HepG2 (cell line): ENCODE data around the gene DPCD. TPM values are rescaled to one million over a fixed set of nuclear protein-coding genes. Genes with fewer than 3 reads are reported as not detected.
A peak's percentile ranks its signal among the peaks of the same experiment; 100 is the strongest.

Source experiments
- ATAC-seq: fragments of 200-7000 bp; cut with Tn5 transposase; 3 replicates; pipeline ENCODE4 v1.9.1; 2020; ENCODE audit warnings: mild to moderate bottlenecking, moderate library complexity
- BruUV-seq: library from RNA; stranded (reverse); fragments of 400-500 nt; replicated peaks from 2 replicates; lab custom pipeline; 2021; lab: Mats Ljungman, UMichigan
- CTCF ChIA-PET: fragments of 300-600 bp; formaldehyde crosslinking; extraction: SDS; loops from one replicate; lab custom pipeline; 2021; ENCODE audit warnings: low total read pairs, inconsistent platforms, low intra/inter-chr PET ratio; lab: Yijun Ruan, JAX
- POLR2A ChIA-PET: fragments of 350-600 bp; sonication (Branson Sonifier 250); formaldehyde crosslinking; loops from one replicate; lab custom pipeline; 2020; ENCODE audit warnings: antibody characterized with exemption, inconsistent platforms; lab: Yijun Ruan, JAX
- DNase-seq: peaks from one replicate; pipeline ENCODE4 v3.0.0-alpha.2; 2015; ENCODE audit warnings: low spot score
- FAIRE-seq: peaks from 3 replicates; lab custom pipeline; 2011; peaks lifted over from hg19 to GRCh38; lab: Jason Lieb, UNC
- H2AFZ ChIP-seq: one replicate; pipeline ENCODE4 v1.6.1; 2011; ENCODE audit warnings: low read length, inconsistent platforms
- H3K27ac ChIP-seq: fragments of 300-600 bp; 3 replicates; pipeline ENCODE4 v1.8.0; 2011; ENCODE audit warnings: mixed run types, mild to moderate bottlenecking, mixed read lengths, low read length, inconsistent platforms; ENCODE audit not compliant: insufficient read depth; ENCODE audit errors: extremely low read length
- H3K27me3 ChIP-seq, 2 experiments: fragments of 200-600 bp in 1 of 2; 2 replicates in 1 of 2; 3 replicates in 1 of 2; pipeline versions ENCODE4 v1.6.0 to v1.8.0; 2011; ENCODE audit warnings: low read length in 2 of 2, mild to moderate bottlenecking in 2 of 2, moderate library complexity in 2 of 2, inconsistent platforms in 1 of 2; ENCODE audit not compliant: insufficient read depth in 2 of 2, control insufficient read depth in 1 of 2
- H3K36me3 ChIP-seq, 2 experiments: fragments of 200-600 bp in 1 of 2; replicated peaks in 1 of 2; 2 replicates in 1 of 2; 3 replicates in 1 of 2; pipeline versions ENCODE4 v1.5.1 to v1.8.0; 2011; ENCODE audit warnings: low read length in 2 of 2, inconsistent platforms in 1 of 2; ENCODE audit not compliant: insufficient read depth in 2 of 2, control insufficient read depth in 1 of 2
- H3K4me1 ChIP-seq: 2 replicates; pipeline ENCODE4 v1.5.1; 2012; ENCODE audit warnings: low read length, inconsistent platforms; ENCODE audit not compliant: insufficient read depth
- H3K4me2 ChIP-seq: 2 replicates; pipeline ENCODE4 v1.6.0; 2011; ENCODE audit warnings: low read depth, low read length, inconsistent platforms
- H3K4me3 ChIP-seq, 3 experiments: fragments of 200-600 bp in 1 of 3; sonication (generic), shearing (Covaris generic) in 1 of 3; replicated peaks in 1 of 3; 2 replicates each; pipeline ENCODE4 v1.5.1; 2011 to 2016; ENCODE audit warnings: low read length in 3 of 3, inconsistent platforms in 2 of 3, low read depth in 2 of 3, mild to moderate bottlenecking in 2 of 3, control low read depth in 1 of 3, mixed read lengths in 1 of 3; ENCODE audit not compliant: insufficient read depth in 1 of 3
- H3K79me2 ChIP-seq: one replicate; pipeline ENCODE4 v1.6.1; 2011; ENCODE audit warnings: low read length, inconsistent platforms; ENCODE audit not compliant: insufficient read depth
- H3K9ac ChIP-seq: 2 replicates; pipeline ENCODE4 v1.6.0; 2011; ENCODE audit warnings: mild to moderate bottlenecking, low read depth, low read length, inconsistent platforms; ENCODE audit not compliant: insufficient read depth
- H3K9me3 ChIP-seq: 2 replicates; pipeline ENCODE4 v1.5.1; 2012; ENCODE audit warnings: mild to moderate bottlenecking, low read length
- H4K20me1 ChIP-seq: 2 replicates; pipeline ENCODE4 v1.6.0; 2011; ENCODE audit warnings: inconsistent platforms, mild to moderate bottlenecking, low read length, moderate library complexity; ENCODE audit not compliant: insufficient read depth
- HHEX ChIP-seq: IDR thresholded peaks from 2 replicates; pipeline ENCODE4 v1.6.1; 2016; ENCODE audit warnings: control low read depth
- PAF1 ChIP-seq: IDR thresholded peaks from 2 replicates; pipeline ENCODE4 v1.6.1; 2016; ENCODE audit warnings: missing genetic modification reagents, missing compliant biosample characterization
- POGK ChIP-seq: sonication (generic); formaldehyde crosslinking; conservative IDR thresholded peaks from 2 replicates; pipeline ENCODE4 v1.8.0; 2022; ENCODE audit warnings: mild to moderate bottlenecking, moderate library complexity, missing genetic modification reagents
- RBM22 ChIP-seq: fragments of 200-400 bp; formaldehyde crosslinking; optimal IDR thresholded peaks from 2 replicates; pipeline ENCODE3; 2017; ENCODE audit warnings: mild to moderate bottlenecking, low read length, moderate library complexity
- whole genome bisulfite sequencing: methylation state at CpG from one replicate; pipeline ENCODE4 v1.1.6; 2017; ENCODE audit warnings: low lambda C conversion rate; 5-methylcytosine and 5-hydroxymethylcytosine counted together
- in situ Hi-C: cut with HindIII; loops from 2 replicates; pipeline ENCODE4 v1.10.0; 2017; ENCODE audit warnings: low pct_unique_long_range_greater_than_20kb; ENCODE audit not compliant: extremely low pct_ligation_motif_present
- intact Hi-C: fragments of 100-400 bp; cut with micrococcal nuclease; formaldehyde crosslinking; loops from one replicate; pipeline ENCODE4 v1.10.0; 2022; ENCODE audit not compliant: unreplicated experiment
- polyA plus RNA-seq, 8 experiments: library from polyadenylated mRNA; depleted of rRNA in 3 of 8; stranded (reverse) in 7 of 8; unstranded in 1 of 8; fragments of >200 nt; fragmentation: Illumina TruSeq in 4 of 8; extraction: Trizol in 4 of 8; gene quantifications; 2 replicates each; pipeline versions ENCODE4 v1.2.1 to v1.2.3, GENCODE V29; 2011 to 2016; ENCODE audit warnings: low read depth in 4 of 8, missing spikeins in 1 of 8, mixed read lengths in 1 of 8; ENCODE audit not compliant: insufficient read depth in 1 of 8
- total RNA-seq, 5 experiments: library from RNA; depleted of rRNA; stranded (reverse); fragments of >200 nt; fragmentation: Illumina TruSeq; extraction: Trizol; gene quantifications; 2 replicates each; pipeline ENCODE4 v1.2.3, GENCODE V29; 2016; ENCODE audit warnings: low read depth in 1 of 5

The DPCD gene
- total and polyA plus RNA-seq, 2 of the 13 experiments (the other 11 are each of a cell fraction or from before 2014, with no cell fraction given): 25.2 to 27.0 TPM

DNA sequence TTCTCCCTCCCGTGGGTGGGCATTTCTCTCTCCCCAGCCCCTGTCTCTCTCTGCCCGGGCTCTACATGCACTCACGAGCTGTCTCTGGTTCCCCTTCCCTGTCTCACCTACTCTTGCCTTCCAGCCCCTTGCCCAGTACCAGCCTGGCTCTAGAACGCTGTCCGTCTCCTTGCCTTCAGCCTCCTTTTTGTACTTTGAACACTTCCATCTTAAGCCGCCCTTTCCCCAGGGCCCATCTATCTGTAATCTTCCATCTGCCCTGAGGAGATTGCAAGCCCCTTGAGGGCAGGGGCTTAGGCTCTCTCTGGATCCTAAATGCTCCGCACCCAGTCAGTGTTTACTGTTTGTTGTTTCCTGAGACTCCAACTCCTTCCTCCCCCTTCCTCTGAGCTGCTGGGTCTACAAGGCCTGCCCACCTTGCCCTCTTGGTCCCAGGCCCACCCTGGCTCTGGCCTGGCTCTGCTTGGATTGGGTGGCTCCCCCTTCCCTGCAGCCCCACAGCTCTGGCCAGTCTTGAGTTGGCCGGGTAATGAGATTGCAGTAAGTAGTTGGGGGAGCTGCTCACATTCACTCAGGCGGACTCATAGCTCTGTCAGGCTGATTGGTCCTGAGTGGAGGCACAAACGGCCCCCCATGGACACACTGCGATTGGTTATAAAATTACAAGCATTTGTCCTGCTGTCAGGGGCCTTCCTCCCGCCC, 28.4 kb upstream of the DPCD start:
- Histone ChIP-seq H3K27ac (no peak overlapping the region), H3K79me2 (no peaks in the 10 kb centered on the region), H3K9ac (no peak overlapping the region), H3K27me3 (peaks cover 0 to 5% of the 10 kb centered on the region in 2 experiments; a peak in 1 of 5 replicates), H3K4me2 (no peak overlapping the region), H3K4me3 (no peak overlapping the region), H3K9me3 (no peaks in the 10 kb centered on the region), H4K20me1 (no peaks in the 10 kb centered on the region), H3K4me1 (peaks cover 13% of the 10 kb centered on the region), H3K36me3 (no peaks in the 10 kb centered on the region), H2AFZ (no peak overlapping the region)
- peak; percentile 14 for ATAC-seq
- CTCF ChIA-PET: no interaction called here
- FAIRE-seq: no peak
- 66% methylated on average over 11 of the region's 12 CpGs for WGBS
- POLR2A ChIA-PET: no interaction called here
- intact Hi-C loops (no loop called here), in situ Hi-C loops (no loop called here)
- DNase-seq: no peak
- no TSS peak for BruUV-seq
- TF ChIP-seq HHEX (CRISPR knock-in tag) (no peak), RBM22 (no peak), PAF1 (CRISPR knock-in tag) (no peak), POGK (0 out of 2 replicates have a peak, but pooled peaks have one; percentile 46)
